OCI-LY7 (cell line): ENCODE results near the gene CD63. TPM values are rescaled to one million over a fixed set of nuclear protein-coding genes. Genes with fewer than 3 reads are reported as not detected.

Source experiments
- BruUV-seq: library from RNA; stranded (reverse); fragments of 400-500 nt; replicated peaks from 2 replicates; lab custom pipeline; 2021; lab: Mats Ljungman, UMichigan
- CTCF ChIA-PET: fragments of 300-600 bp; sonication (Branson Sonifier 250); formaldehyde crosslinking; loops from one replicate; lab custom pipeline; 2022; ENCODE audit warnings: antibody characterized with exemption; ENCODE audit not compliant: unreplicated experiment; lab: Charles Lee
- POLR2A ChIA-PET: fragments of 300-600 bp; sonication (Branson Sonifier 250); formaldehyde crosslinking; loops from one replicate; lab custom pipeline; 2022; ENCODE audit warnings: antibody characterized with exemption; lab: Charles Lee
- DNase-seq: peaks from one replicate; pipeline ENCODE4 v3.0.0-alpha.2; 2015; ENCODE audit warnings: low spot score
- H2AFZ ChIP-seq: fragments of 200-600 bp; sonication (generic), shearing (Covaris generic); 2 replicates; pipeline ENCODE4 v1.6.1; 2014; ENCODE audit warnings: mild to moderate bottlenecking, antibody characterized with exemption, low read length, moderate library complexity
- H3K27ac ChIP-seq: fragments of 200-600 bp; sonication (generic); 2 replicates; pipeline ENCODE4 v1.5.1; 2014; ENCODE audit warnings: mixed run types, low read depth, mild to moderate bottlenecking, moderate library complexity, low read length, inconsistent platforms; ENCODE audit not compliant: poor library complexity, severe bottlenecking
- H3K36me3 ChIP-seq: fragments of 200-600 bp; sonication (generic); 2 replicates; pipeline ENCODE4 v1.6.1; 2014; ENCODE audit warnings: mild to moderate bottlenecking, antibody characterized with exemption, low read length, moderate library complexity, mixed read lengths; ENCODE audit not compliant: insufficient read depth
- H3K4me1 ChIP-seq: fragments of 200-600 bp; sonication (generic); 2 replicates; pipeline ENCODE4 v1.5.1; 2014; ENCODE audit warnings: mild to moderate bottlenecking, low read length; ENCODE audit not compliant: insufficient read depth, poor library complexity, severe bottlenecking
- H3K4me2 ChIP-seq: fragments of 200-600 bp; sonication (generic); 2 replicates; pipeline ENCODE4 v1.6.1; 2014; ENCODE audit warnings: mild to moderate bottlenecking, low read length
- H3K4me3 ChIP-seq: fragments of 200-600 bp; sonication (generic); 2 replicates; pipeline ENCODE4 v1.5.1; 2014; ENCODE audit warnings: mild to moderate bottlenecking, low read depth, low read length; ENCODE audit not compliant: poor library complexity, severe bottlenecking
- H3K79me2 ChIP-seq: fragments of 200-600 bp; sonication (generic); 2 replicates; pipeline ENCODE4 v1.6.1; 2016; ENCODE audit warnings: low read depth, mild to moderate bottlenecking, low read length, moderate library complexity, mixed read lengths; ENCODE audit not compliant: insufficient read depth
- H3K9me2 ChIP-seq: fragments of 200-600 bp; sonication (generic); 2 replicates; pipeline ENCODE4 v1.6.1; 2016; ENCODE audit warnings: mild to moderate bottlenecking, low read length, mixed read lengths; ENCODE audit not compliant: insufficient read depth
- H3K9me3 ChIP-seq: fragments of 200-600 bp; sonication (generic); 2 replicates; pipeline ENCODE4 v1.6.1; 2014; ENCODE audit warnings: mild to moderate bottlenecking, mixed run types, low read length, mixed read lengths
- H4K20me1 ChIP-seq: fragments of 200-600 bp; sonication (generic); 2 replicates; pipeline ENCODE4 v1.6.1; 2014; ENCODE audit warnings: mild to moderate bottlenecking, antibody characterized with exemption, low read length, moderate library complexity, mixed read lengths; ENCODE audit not compliant: insufficient read depth
- CTCF ChIP-seq: fragments of 200-600 bp; sonication (generic); conservative IDR thresholded peaks from 2 replicates; pipeline ENCODE4 v1.5.1; 2014; ENCODE audit warnings: mild to moderate bottlenecking, antibody characterized with exemption, low read length, moderate library complexity, mixed read lengths
- EZH2phosphoT487 ChIP-seq: fragments of 200-600 bp; sonication (generic); IDR thresholded peaks from 2 replicates; pipeline ENCODE4 v1.6.1; 2018; ENCODE audit warnings: low read depth, borderline replicate concordance, mild to moderate bottlenecking, mixed run types, antibody characterized with exemption, low read length, moderate library complexity, mixed read lengths
- intact Hi-C: fragments of 100-400 bp; cut with micrococcal nuclease; formaldehyde crosslinking; loops from one replicate; pipeline ENCODE4 v1.10.0; 2022; ENCODE audit not compliant: unreplicated experiment
- total RNA-seq, 2 experiments: library from RNA; depleted of rRNA in 1 of 2; stranded (reverse); fragments of >200 nt in 1 of 2; shearing (Covaris generic) in 1 of 2; gene quantifications; 2 replicates each; pipeline ENCODE4 v1.2.3, GENCODE V29; 2014 to 2022

The CD63 gene
- total RNA-seq, 2 experiments from 2014 or later, result 102 to 130 TPM

- no peaks in the 10 kb centered on the region for H3K36me3 ChIP-seq
- no peaks in the 10 kb centered on the region for H3K79me2 ChIP-seq
- H3K9me2 ChIP-seq, result no peaks in the 10 kb centered on the region
- H4K20me1 ChIP-seq, result no peaks in the 10 kb centered on the region
- H3K4me2 ChIP-seq, result peak overlapping the region; percentile 94
- no peaks in the 10 kb centered on the region for H3K9me3 ChIP-seq
- no TSS peak for BruUV-seq
- DNase-seq, result peak; percentile 31
- peak overlapping the region; percentile 79; the same call in 1 of the 2 replicates for H2AFZ ChIP-seq
- peaks cover 25% of the 10 kb centered on the region for H3K4me1 ChIP-seq
- H3K4me3 ChIP-seq, result peak overlapping the region; percentile 72
- CTCF ChIA-PET, result interaction anchor here (0.6 to 2.9 kb wide), 12 partner anchors 8 to 451 kb away, joined by 3 to 19 read pairs (median 3); partner anchors contain the start of gene CD63
- H3K27ac ChIP-seq, result peak overlapping the region; percentile 66
- POLR2A ChIA-PET, result interaction anchor here (0.6 to 3.1 kb wide), 16 partner anchors 8 to 1709 kb away, joined by 3 to 14 read pairs (median 4); partner anchors contain the start of genes BLOC1S1, CD63, ORMDL2 and PA2G4
- intact Hi-C loops, result loop anchor here (1.0 to 2.0 kb wide), 9 partner anchors 7 to 451 kb away; partner anchors contain the start of genes PYM1, RPL41, RPS26 and SARNP
- TF ChIP-seq EZH2phosphoT487, result no peak
- TF ChIP-seq CTCF, result peak; percentile 18; the same call in 1 of the 2 replicates
Measured at GRCh38 chr12:55737581-55738122, 8.8 kb upstream of the CD63 start.

- Histone ChIP-seq H3K4me1 (peaks cover 18% of the 10 kb centered on the region), H3K79me2 (no peaks in the 10 kb centered on the region), H4K20me1 (no peaks in the 10 kb centered on the region), H3K36me3 (no peaks in the 10 kb centered on the region), H3K9me3 (no peaks in the 10 kb centered on the region), H2AFZ (peak overlapping the region; percentile 79; the same call in 1 of the 2 replicates), H3K4me2 (peak overlapping the region; percentile 94), H3K4me3 (peak overlapping the region; percentile 72), H3K27ac (peak overlapping the region; percentile 66), H3K9me2 (no peaks in the 10 kb centered on the region)
- intact Hi-C loops, result loop anchor here (1.0 kb wide), 2 partner anchors 13 to 78 kb away; no protein-coding TSS in a partner anchor
- ChIA-PET POLR2A (interaction anchor here (0.6 to 3.1 kb wide), 7 partner anchors 10 to 359 kb away, joined by 3 to 14 read pairs (median 4); partner anchors contain the start of genes BLOC1S1, ORMDL2 and SARNP), CTCF (interaction anchor here (1.2 to 1.3 kb wide), 2 partner anchors 16 to 63 kb away, joined by 3 to 5 read pairs; no protein-coding TSS in a partner anchor)
- TF ChIP-seq EZH2phosphoT487 (no peak), CTCF (peak; percentile 90)
- DNase-seq, result peak; percentile 71
- no TSS peak for BruUV-seq
Measured at GRCh38 chr12:55736780-55737580, 8.2 kb upstream of the CD63 start.
